K562 (cell line): ENCODE data around the gene FAM187B. TPM values are rescaled to one million over a fixed set of nuclear protein-coding genes. Genes with fewer than 3 reads are reported as not detected.

Experiments
- ATAC-seq: fragments of 200-7000 bp; cut with Tn5 transposase; 3 replicates; pipeline ENCODE4 v1.9.1; 2020; ENCODE audit warnings: moderate library complexity
- BruUV-seq: library from RNA; stranded (reverse); fragments of 400-500 nt; replicated peaks from 2 replicates; lab custom pipeline; 2021; lab: Mats Ljungman, UMichigan
- CTCF ChIA-PET: fragments of 300-600 bp; formaldehyde crosslinking; extraction: SDS; loops from one replicate; lab custom pipeline; 2021; ENCODE audit warnings: low intra/inter-chr PET ratio; lab: Yijun Ruan, JAX
- POLR2A ChIA-PET: fragments of 300-600, 350-650 bp; sonication (Branson Sonifier 250); formaldehyde crosslinking; extraction: SDS; loops from one replicate; lab custom pipeline; 2021; ENCODE audit warnings: antibody characterized with exemption, inconsistent platforms; lab: Yijun Ruan, JAX
- DNase-seq, 4 experiments: peaks; one replicate each; pipeline versions ENCODE4 v3.0.0 to v3.0.0-alpha.2; 2011 to 2018; ENCODE audit warnings: low spot score in 3 of 4, mixed read lengths in 3 of 4; ENCODE audit errors: extremely low read depth in 1 of 4
- FAIRE-seq: peaks from 2 replicates; lab custom pipeline; 2011; peaks lifted over from hg19 to GRCh38; lab: Jason Lieb, UNC
- H2AFZ ChIP-seq: 2 replicates; pipeline ENCODE4 v1.6.0; 2011; ENCODE audit warnings: low read depth, low read length, control low read depth, inconsistent platforms
- H3K27ac ChIP-seq: fragments of 200-600 bp; 3 replicates; pipeline ENCODE4 v1.8.0; 2011; ENCODE audit warnings: low read depth, mild to moderate bottlenecking, control low read depth, inconsistent platforms, low read length, moderate library complexity, mixed read lengths; ENCODE audit errors: extremely low read depth
- H3K27me3 ChIP-seq, 2 experiments: fragments of 300-600 bp in 1 of 2; 2 replicates in 1 of 2; 3 replicates in 1 of 2; pipeline versions ENCODE4 v1.6.0 to v1.8.0; 2011; ENCODE audit warnings: inconsistent platforms in 2 of 2, low read length in 2 of 2, mild to moderate bottlenecking in 1 of 2, mixed read lengths in 1 of 2, moderate library complexity in 1 of 2; ENCODE audit not compliant: control insufficient read depth in 2 of 2, insufficient read depth in 2 of 2
- H3K36me3 ChIP-seq: fragments of 300-600 bp; 3 replicates; pipeline ENCODE4 v1.8.0; 2011; ENCODE audit warnings: mild to moderate bottlenecking, low read length, inconsistent platforms; ENCODE audit not compliant: control insufficient read depth, insufficient read depth
- H3K4me1 ChIP-seq, 2 experiments: fragments of 200-600 bp in 1 of 2; replicated peaks in 1 of 2; 2 replicates in 1 of 2; 3 replicates in 1 of 2; pipeline versions ENCODE4 v1.5.1 to v1.8.0; 2011; ENCODE audit warnings: inconsistent platforms in 2 of 2, low read length in 2 of 2, mild to moderate bottlenecking in 1 of 2, mixed read lengths in 1 of 2, moderate library complexity in 1 of 2; ENCODE audit not compliant: control insufficient read depth in 2 of 2, insufficient read depth in 2 of 2
- H3K4me2 ChIP-seq: 2 replicates; pipeline ENCODE4 v1.6.1; 2011; ENCODE audit warnings: low read length, control low read depth, inconsistent platforms, mixed read lengths; ENCODE audit not compliant: insufficient read depth
- H3K4me3 ChIP-seq: fragments of 200-600 bp; sonication (generic), shearing (Covaris generic); 2 replicates; pipeline ENCODE4 v1.5.1; 2016; ENCODE audit warnings: control low read depth, inconsistent platforms
- H3K79me2 ChIP-seq: fragments of 200-600 bp; 3 replicates; pipeline ENCODE4 v1.8.0; 2011; ENCODE audit warnings: low read length, inconsistent platforms; ENCODE audit not compliant: control insufficient read depth, insufficient read depth
- H3K9ac ChIP-seq, 2 experiments: 2 replicates each; pipeline versions ENCODE4 v1.6.0 to v1.6.1; 2011; ENCODE audit warnings: low read depth in 2 of 2, low read length in 2 of 2, control low read depth in 1 of 2, inconsistent platforms in 1 of 2, mild to moderate bottlenecking in 1 of 2, mixed read lengths in 1 of 2; ENCODE audit not compliant: insufficient read depth in 1 of 2
- H3K9me1 ChIP-seq: one replicate; pipeline ENCODE4 v1.6.0; 2011; ENCODE audit warnings: inconsistent platforms, mild to moderate bottlenecking, low read length, moderate library complexity; ENCODE audit not compliant: control insufficient read depth, insufficient read depth
- H3K9me3 ChIP-seq: replicated peaks from 2 replicates; pipeline ENCODE4 v1.5.1; 2011; ENCODE audit warnings: low read depth, low read length, inconsistent platforms; ENCODE audit not compliant: control insufficient read depth, insufficient read depth
- H4K20me1 ChIP-seq: replicated peaks from 2 replicates; pipeline ENCODE4 v1.6.1; 2011; ENCODE audit warnings: low read length, inconsistent platforms, mixed read lengths; ENCODE audit not compliant: control insufficient read depth, insufficient read depth
- CHD4 ChIP-seq: fragments of 200-600 bp; sonication (generic); IDR thresholded peaks from 3 replicates; pipeline ENCODE4 v1.6.1; 2012; ENCODE audit warnings: low read depth, mild to moderate bottlenecking, mixed read lengths, low read length, inconsistent platforms; ENCODE audit not compliant: insufficient read depth, insufficient replicate concordance, poor library complexity, severe bottlenecking
- EHMT2 ChIP-seq: fragments of 450-650 bp; IDR thresholded peaks from 2 replicates; pipeline ENCODE4 v1.6.1; 2018; ENCODE audit warnings: antibody characterized with exemption
- ELF1 ChIP-seq: fragments of 200-800 bp; sonication (Bioruptor generic); IDR thresholded peaks from 2 replicates; pipeline ENCODE4 v1.6.1; 2016; ENCODE audit warnings: missing genetic modification characterization, missing compliant biosample characterization
- GABPB2 ChIP-seq: fragments of 250-450 bp; sonication (Bioruptor Pico); conservative IDR thresholded peaks from 2 replicates; pipeline ENCODE4 v1.5.1; 2021; ENCODE audit warnings: mild to moderate bottlenecking
- IRF2 ChIP-seq: sonication (generic); formaldehyde crosslinking; IDR thresholded peaks from 2 replicates; pipeline ENCODE4 v1.8.1; 2022; ENCODE audit warnings: mild to moderate bottlenecking, missing genetic modification reagents
- MBD2 ChIP-seq: sonication (generic); IDR thresholded peaks from 2 replicates; pipeline ENCODE4 v1.6.1; 2016; ENCODE audit warnings: low read depth, borderline replicate concordance
- NR2F6 ChIP-seq: fragments of 450-650 bp; formaldehyde crosslinking; IDR thresholded peaks from 2 replicates; pipeline ENCODE4 v1.4.0; 2020; ENCODE audit warnings: mild to moderate bottlenecking
- POLR2H ChIP-seq: IDR thresholded peaks from 2 replicates; pipeline ENCODE4 v1.6.1; 2016; ENCODE audit warnings: missing genetic modification characterization, low read depth, mild to moderate bottlenecking, control low read depth, missing compliant biosample characterization, moderate library complexity
- RHOXF2B ChIP-seq: fragments of 250-450 bp; sonication (Bioruptor Pico); conservative IDR thresholded peaks from 2 replicates; pipeline ENCODE4 v1.5.1; 2021
- ZNF398 ChIP-seq: fragments of 250-450 bp; sonication (Bioruptor Pico); IDR thresholded peaks from 2 replicates; pipeline ENCODE4 v1.8.0; 2021; ENCODE audit warnings: moderate library complexity, mild to moderate bottlenecking, inconsistent platforms
- ZNF584 ChIP-seq: fragments of 200-800 bp; sonication (Bioruptor generic); IDR thresholded peaks from 2 replicates; pipeline ENCODE4 v1.6.1; 2016; ENCODE audit warnings: low read depth, mild to moderate bottlenecking, missing genetic modification characterization, missing compliant biosample characterization
- ZNF586 ChIP-seq: fragments of 450-650 bp; formaldehyde crosslinking; conservative IDR thresholded peaks from 2 replicates; pipeline ENCODE4 v1.4.0; 2020; ENCODE audit warnings: mild to moderate bottlenecking, moderate library complexity
- ZNF699 ChIP-seq: fragments of 250-450 bp; sonication (Bioruptor Pico); IDR thresholded peaks from 2 replicates; pipeline ENCODE4 v1.8.0; 2021; ENCODE audit warnings: mild to moderate bottlenecking, moderate library complexity; ENCODE audit not compliant: insufficient replicate concordance
- WGBS: fragments of 100-300 bp; shearing (Covaris generic); methylation state at CpG from one replicate; pipeline ENCODE4 v1.1.6; 2016; ENCODE audit warnings: low coverage, mixed read lengths; ENCODE audit not compliant: insufficient coverage; ENCODE audit errors: missing lambda C conversion rate; 5-methylcytosine and 5-hydroxymethylcytosine counted together
- in situ Hi-C: fragments of 300-500 bp; cut with MboI; formaldehyde crosslinking; loops from 4 replicates; pipeline ENCODE4 v1.15.0; 2018; ENCODE audit warnings: inconsistent platforms, mixed read lengths
- intact Hi-C: fragments of 100-400 bp; cut with micrococcal nuclease; formaldehyde crosslinking; loops from 2 replicates; pipeline ENCODE4 v1.14.2; 2022
- polyA plus RNA-seq, 8 experiments: library from polyadenylated mRNA; depleted of rRNA in 4 of 8; stranded (reverse) in 5 of 8; unstranded in 3 of 8; fragments of >200 nt; fragmentation: Nextera tagmentation in 2 of 8; fragmentation: Illumina TruSeq in 1 of 8; extraction: Ambion mirVana in 2 of 8; extraction: Trizol in 1 of 8; gene quantifications; 2 replicates each; pipeline versions ENCODE4 v1.2.1 to v1.2.3, GENCODE V29; 2011 to 2014; ENCODE audit warnings: inconsistent platforms in 1 of 8, missing spikeins in 1 of 8
- total RNA-seq, 7 experiments: library from RNA; depleted of rRNA in 6 of 7; stranded (reverse); fragments of >200 nt in 6 of 7; fragmentation: Illumina TruSeq in 2 of 7; extraction: Trizol in 2 of 7; gene quantifications; 2 replicates each; pipeline versions ENCODE4 v1.2.1 to v1.2.3, GENCODE V29; 2011 to 2021; ENCODE audit warnings: low replicate concordance in 1 of 7
- TF ChIP-seq, protein P1 (sequence below), 2 experiments: IDR thresholded peaks; 2 replicates each; pipeline ENCODE4 v1.6.1; 2011; ENCODE audit warnings: borderline replicate concordance in 1 of 2, control low read depth in 1 of 2, low read depth in 1 of 2, low read length in 1 of 2, mild to moderate bottlenecking in 1 of 2, mixed read lengths in 1 of 2, moderate library complexity in 1 of 2; ENCODE audit not compliant: insufficient read depth in 1 of 2, insufficient read length in 1 of 2, poor library complexity in 1 of 2, severe bottlenecking in 1 of 2; ENCODE audit errors: extremely low read depth in 1 of 2
- TF ChIP-seq, protein P2 (sequence below): fragments of 250-450 bp; sonication (Bioruptor Pico); IDR thresholded peaks from 2 replicates; pipeline ENCODE4 v1.8.0; 2021; ENCODE audit warnings: borderline replicate concordance, mild to moderate bottlenecking, moderate library complexity; ENCODE audit not compliant: poor library complexity, severe bottlenecking

FAM187B gene
- total and polyA plus RNA-seq, 9 of the 15 experiments (the other 6 are each of a cell fraction or from before 2014, with no cell fraction given) = 0.04 to 0.09 TPM; not detected in 7

DNA sequence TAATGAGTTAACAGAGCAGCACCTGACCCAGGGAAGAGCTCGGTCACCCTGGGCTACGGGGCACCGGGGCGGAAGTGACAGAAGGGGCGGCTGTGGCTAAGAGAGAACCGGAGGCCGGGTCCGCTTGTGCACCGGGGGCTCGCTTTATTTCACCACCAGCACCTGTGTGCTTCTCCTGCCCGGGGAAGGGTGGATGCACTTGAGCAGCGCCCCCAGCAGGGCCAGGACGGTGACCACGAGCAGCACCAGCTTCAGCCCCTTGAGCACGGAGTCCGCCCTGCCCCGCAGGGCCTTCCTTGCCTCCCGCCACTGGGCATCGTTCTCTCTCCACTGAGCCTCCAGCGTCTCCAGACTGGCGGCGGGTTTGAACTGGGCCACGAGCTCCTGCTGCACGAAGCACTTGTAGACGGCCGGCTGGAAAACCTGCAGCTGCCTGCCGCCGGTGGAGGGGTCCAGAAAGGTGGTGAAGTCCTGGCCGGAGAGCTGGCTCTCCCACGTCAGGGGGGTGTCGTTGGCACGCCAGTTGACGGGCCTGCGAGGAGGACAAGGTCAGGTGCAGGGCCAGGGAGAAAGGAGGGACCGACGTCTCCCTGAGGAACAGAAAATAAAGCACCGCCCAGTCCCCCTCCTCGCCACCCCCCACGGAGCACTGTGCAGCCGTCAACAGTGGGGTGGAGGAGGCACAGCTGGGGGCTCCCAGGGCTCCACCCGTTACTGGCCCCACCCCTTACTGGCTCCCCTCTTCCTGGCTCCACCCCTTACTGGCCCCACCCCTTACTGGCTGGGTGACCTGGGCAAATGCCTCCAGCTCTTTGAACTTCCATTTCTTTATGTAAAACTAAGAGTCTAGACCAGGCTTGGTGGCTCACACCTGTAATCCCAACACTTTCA lies 3.6 kb downstream of the FAM187B start (continued):
- TF ChIP-seq ZNF584 (CRISPR knock-in tag) (no peak), RHOXF2B (CRISPR knock-in tag) (no peak)
- TF ChIP-seq, protein P1, sequence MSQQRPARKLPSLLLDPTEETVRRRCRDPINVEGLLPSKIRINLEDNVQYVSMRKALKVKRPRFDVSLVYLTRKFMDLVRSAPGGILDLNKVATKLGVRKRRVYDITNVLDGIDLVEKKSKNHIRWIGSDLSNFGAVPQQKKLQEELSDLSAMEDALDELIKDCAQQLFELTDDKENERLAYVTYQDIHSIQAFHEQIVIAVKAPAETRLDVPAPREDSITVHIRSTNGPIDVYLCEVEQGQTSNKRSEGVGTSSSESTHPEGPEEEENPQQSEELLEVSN (IDR thresholded peaks at IDR 0.05; ENCODE audit: borderline replicate concordance in 1 of 2, extremely low read depth in 1 of 2, insufficient read depth in 1 of 2, insufficient read length in 1 of 2, low read depth in 1 of 2, low read length in 1 of 2, poor library complexity in 1 of 2, severe bottlenecking in 1 of 2) = peak; percentile 64 to 65
- TF ChIP-seq, protein P2, sequence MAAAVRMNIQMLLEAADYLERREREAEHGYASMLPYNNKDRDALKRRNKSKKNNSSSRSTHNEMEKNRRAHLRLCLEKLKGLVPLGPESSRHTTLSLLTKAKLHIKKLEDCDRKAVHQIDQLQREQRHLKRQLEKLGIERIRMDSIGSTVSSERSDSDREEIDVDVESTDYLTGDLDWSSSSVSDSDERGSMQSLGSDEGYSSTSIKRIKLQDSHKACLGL (CRISPR knock-in tag) = no peak

GRCh38 chr19:35223862-35224505 lies 4.6 kb downstream of the FAM187B start:
- no peaks in the 10 kb centered on the region for H3K9me1 ChIP-seq
- 89% methylated on average over 4 of the region's 4 CpGs for WGBS
- in situ Hi-C loops (no loop called here), intact Hi-C loops (no loop called here)
- H3K4me3 ChIP-seq = no peak overlapping the region
- H4K20me1 ChIP-seq = no peaks in the 10 kb centered on the region
- ChIA-PET CTCF (no interaction called here), POLR2A (interaction anchor here (1.2 kb wide), 1 partner anchor 19 kb away, joined by 5 read pairs; no protein-coding TSS in a partner anchor)
- no TSS peak for BruUV-seq
- no peak overlapping the region for H2AFZ ChIP-seq
- DNase-seq (no peak), FAIRE-seq (no peak), ATAC-seq (no peak)
- no peak overlapping the region for H3K27ac ChIP-seq
- H3K27me3 ChIP-seq = no peaks in the 10 kb centered on the region
- peaks cover 29 to 32% of the 10 kb centered on the region in 2 experiments for H3K4me1 ChIP-seq
- H3K4me2 ChIP-seq = no peak overlapping the region
- no peaks in the 10 kb centered on the region for H3K79me2 ChIP-seq
- H3K36me3 ChIP-seq = no peaks in the 10 kb centered on the region
- no peak overlapping the region for H3K9ac ChIP-seq
- peaks cover 24% of the 10 kb centered on the region for H3K9me3 ChIP-seq
- TF ChIP-seq POLR2H (tag) (no peak), EHMT2 (no peak), ELF1 (no peak), CHD4 (no peak), ZNF398 (CRISPR knock-in tag) (no peak), NR2F6 (CRISPR knock-in tag) (no peak), IRF2 (CRISPR knock-in tag) (no peak), ZNF586 (CRISPR knock-in tag) (no peak), GABPB2 (CRISPR knock-in tag) (no peak), ZNF699 (CRISPR knock-in tag) (no peak), MBD2 (no peak)
